Activated CD8-positive, alpha-beta memory T cell treated with anti-CD3 and anti-CD28 coated beads for 4 hours (primary cell): Measurements from ENCODE around the gene ADGRG6.
"Not testable (repeated sequence)": the region's sequence is repeated elsewhere in the genome, so short reads cannot be mapped to it uniquely, and the experiment has no call there.

Experiments used
- DNase-seq, 2 donors: peaks; one replicate each; pipeline ENCODE4 v3.0.0-alpha.2; 2020; ENCODE audit warnings: low read depth in 2 of 2

ADGRG6 gene

GRCh38 chr6:142301651-142302391 lies at the start of gene ADGRG6:
ADGRG6 (plus strand) TSS chr6:142302007; CDS start chr6:142302330, 323 bp downstream.
- DNase-seq: no peak

GRCh38 chr6:142254513-142254912 lies 47.3 kb upstream of the ADGRG6 start:
- no peak for DNase-seq

GRCh38 chr6:142255785-142256184 lies 46.0 kb upstream of the ADGRG6 start:
- no peak for DNase-seq

- DNase-seq: no peak
Measured at GRCh38 chr6:142258305-142258704, 43.5 kb upstream of the ADGRG6 start.

- DNase-seq: no peak
Measured at GRCh38 chr6:142258757-142259156, 43.0 kb upstream of the ADGRG6 start.

GRCh38 chr6:142260748-142261147 lies 41.1 kb upstream of the ADGRG6 start:
- no peak for DNase-seq

- DNase-seq: no peak
Measured at GRCh38 chr6:142262231-142262630, 39.6 kb upstream of the ADGRG6 start.

GRCh38 chr6:142265476-142265875 lies 36.3 kb upstream of the ADGRG6 start:
- DNase-seq: no peak

- no peak for DNase-seq
Measured at GRCh38 chr6:142266060-142266459, 35.7 kb upstream of the ADGRG6 start.

- no peak for DNase-seq
Measured at GRCh38 chr6:142271476-142271875, 30.3 kb upstream of the ADGRG6 start.

- no peak for DNase-seq
Measured at GRCh38 chr6:142274656-142275055, 27.2 kb upstream of the ADGRG6 start.

- DNase-seq: no peak
Measured at GRCh38 chr6:142275236-142276006, 26.4 kb upstream of the ADGRG6 start.

GRCh38 chr6:142276256-142276655 lies 25.6 kb upstream of the ADGRG6 start:
- no peak for DNase-seq

- no peak for DNase-seq
Measured at GRCh38 chr6:142279350-142280180, 22.2 kb upstream of the ADGRG6 start.

- DNase-seq: no peak
Measured at GRCh38 chr6:142280265-142280664, 21.5 kb upstream of the ADGRG6 start.

- no peak for DNase-seq
Measured at GRCh38 chr6:142280927-142281326, 20.9 kb upstream of the ADGRG6 start.

- DNase-seq: not testable (repeated sequence)
Measured at GRCh38 chr6:142283138-142283537, 18.7 kb upstream of the ADGRG6 start.

- no peak for DNase-seq
Measured at GRCh38 chr6:142284419-142284818, 17.4 kb upstream of the ADGRG6 start.

- no peak for DNase-seq
Measured at GRCh38 chr6:142285235-142286087, 16.3 kb upstream of the ADGRG6 start.

- DNase-seq: no peak
Measured at GRCh38 chr6:142286088-142286409, 15.8 kb upstream of the ADGRG6 start.

GRCh38 chr6:142289687-142290086 lies 12.1 kb upstream of the ADGRG6 start:
- no peak for DNase-seq
